Transverse colon (tissue), 4 donors: ENCODE data around the gene AKAP6. TPM values are rescaled to one million over a fixed set of nuclear protein-coding genes. Genes with fewer than 3 reads are reported as not detected.

Experiments
- DNase-seq: peaks from one replicate; pipeline ENCODE4 v3.0.0-alpha.2; 2019
- H3K27ac ChIP-seq, 4 donors: fragments of 200-600 bp; sonication (generic); 2 replicates each; pipeline ENCODE4 v1.5.1; 2016 to 2018; ENCODE audit warnings: inconsistent platforms in 4 of 4
- H3K27me3 ChIP-seq: fragments of 200-600 bp; sonication (generic); 2 replicates; pipeline ENCODE4 v1.5.1; 2017; ENCODE audit warnings: inconsistent platforms
- H3K36me3 ChIP-seq, 4 donors: fragments of 200-600 bp; sonication (generic); 2 replicates each; pipeline ENCODE4 v1.5.1; 2017 to 2019; ENCODE audit warnings: inconsistent platforms in 4 of 4
- H3K4me1 ChIP-seq, 4 donors: fragments of 200-600 bp; sonication (generic); 2 replicates each; pipeline ENCODE4 v1.5.1; 2017 to 2020; ENCODE audit warnings: inconsistent platforms in 4 of 4
- H3K4me3 ChIP-seq, 4 donors: fragments of 200-600 bp; sonication (generic); 1 replicate in 1 of 4; 2 replicates in 3 of 4; pipeline versions ENCODE4 v1.5.1 to v1.6.1; 2017 to 2019; ENCODE audit warnings: inconsistent platforms in 4 of 4
- H3K9me3 ChIP-seq, 2 donors: fragments of 200-600 bp; sonication (generic); 2 replicates each; pipeline ENCODE4 v1.5.1; 2017 to 2019; ENCODE audit warnings: inconsistent platforms in 2 of 2
- CTCF ChIP-seq, 5 experiments: fragments of 200-600 bp in 3 of 5; fragments of 450-650 bp in 2 of 5; sonication (generic) in 3 of 5; IDR thresholded peaks; 1 replicate in 2 of 5; 2 replicates in 3 of 5; pipeline ENCODE4 v1.5.1; 2016 to 2017; ENCODE audit warnings: antibody characterized with exemption in 5 of 5, inconsistent platforms in 3 of 5, mild to moderate bottlenecking in 2 of 5, moderate library complexity in 1 of 5
- EP300 ChIP-seq: sonication (generic); formaldehyde crosslinking; IDR thresholded peaks from one replicate; pipeline ENCODE4 v1.6.1; 2017; ENCODE audit warnings: antibody characterized with exemption, low read depth
- POLR2A ChIP-seq: fragments of 450-650 bp; IDR thresholded peaks from one replicate; pipeline ENCODE4 v1.6.1; 2016; ENCODE audit warnings: antibody characterized with exemption, mild to moderate bottlenecking, moderate library complexity
- POLR2AphosphoS5 ChIP-seq, 3 donors: sonication (generic); formaldehyde crosslinking; IDR thresholded peaks; one replicate each; pipeline ENCODE4 v1.6.1; 2016; ENCODE audit warnings: antibody characterized with exemption in 3 of 3
- WGBS, 2 donors: methylation state at CpG; one replicate each; pipeline ENCODE4 v1.1.5; 2018; ENCODE audit warnings: low coverage in 1 of 2; 5-methylcytosine and 5-hydroxymethylcytosine counted together
- in situ Hi-C, 4 donors: fragments of 200-750 bp; cut with MboI; loops; one replicate each; pipeline versions ENCODE4 v1.15.0 to v1.15.1; 2017; ENCODE audit warnings: low sequenced_read_pairs in 3 of 4, low pct_ligation_motif_present in 1 of 4, low pct_unique_long_range_greater_than_20kb in 1 of 4
- intact Hi-C: fragments of 100-400 bp; cut with DNase I; formaldehyde crosslinking; loops from one replicate; pipeline ENCODE4 v1.15.1; 2023; ENCODE audit warnings: low total_unique reads
- total RNA-seq, 4 donors: library from RNA; depleted of rRNA; stranded (reverse); fragments of >200 nt; gene quantifications; one replicate each; pipeline ENCODE4 v1.1.0, GENCODE V29; 2016

Gene AKAP6
- total RNA-seq, 4 donors from 2014 or later = 6.3 to 16.7 (median 9.7) TPM

DNA sequence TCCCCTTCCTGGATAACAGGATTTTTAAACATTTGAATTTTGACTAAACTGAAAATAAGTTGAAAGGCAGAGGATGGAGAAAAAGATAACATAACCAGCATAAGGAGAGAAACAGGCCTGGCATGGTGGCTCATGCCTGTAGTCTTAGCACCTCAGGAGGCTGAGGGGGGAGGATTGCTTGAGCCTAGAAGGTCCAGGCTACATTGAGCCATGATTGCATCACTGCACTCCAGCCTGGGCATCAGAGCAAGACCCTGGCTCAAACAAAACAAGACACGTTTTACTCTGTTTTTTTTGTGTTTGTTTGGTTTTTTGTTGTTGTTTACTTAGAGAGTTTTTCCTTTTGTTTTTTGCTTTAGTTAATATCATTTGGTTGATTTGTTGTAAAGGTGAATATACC lies 8.7 kb downstream of the AKAP6 start:
- Histone ChIP-seq H3K27ac (no peak overlapping the region), H3K36me3 (no peaks in the 10 kb centered on the region), H3K9me3 (no peaks in the 10 kb centered on the region), H3K4me1 (no peaks in the 10 kb centered on the region), H3K4me3 (no peak overlapping the region), H3K27me3 (no peaks in the 10 kb centered on the region)
- no peak for DNase-seq
- intact Hi-C loops = no loop called here
- TF ChIP-seq EP300 = no peak
- TF ChIP-seq CTCF (IDR thresholded peaks at IDR 0.05) = no peak
- no peak for TF ChIP-seq POLR2AphosphoS5 (IDR thresholded peaks at IDR 0.05)
- no peak for TF ChIP-seq POLR2A
- 70 to 83% methylated on average over 1 of the region's 1 CpG for WGBS, 2 donors
- in situ Hi-C loops = no loop called here

- intact Hi-C loops = no loop called here
Measured at GRCh38 chr14:32339188-32339587, 10.1 kb downstream of the AKAP6 start.

DNA sequence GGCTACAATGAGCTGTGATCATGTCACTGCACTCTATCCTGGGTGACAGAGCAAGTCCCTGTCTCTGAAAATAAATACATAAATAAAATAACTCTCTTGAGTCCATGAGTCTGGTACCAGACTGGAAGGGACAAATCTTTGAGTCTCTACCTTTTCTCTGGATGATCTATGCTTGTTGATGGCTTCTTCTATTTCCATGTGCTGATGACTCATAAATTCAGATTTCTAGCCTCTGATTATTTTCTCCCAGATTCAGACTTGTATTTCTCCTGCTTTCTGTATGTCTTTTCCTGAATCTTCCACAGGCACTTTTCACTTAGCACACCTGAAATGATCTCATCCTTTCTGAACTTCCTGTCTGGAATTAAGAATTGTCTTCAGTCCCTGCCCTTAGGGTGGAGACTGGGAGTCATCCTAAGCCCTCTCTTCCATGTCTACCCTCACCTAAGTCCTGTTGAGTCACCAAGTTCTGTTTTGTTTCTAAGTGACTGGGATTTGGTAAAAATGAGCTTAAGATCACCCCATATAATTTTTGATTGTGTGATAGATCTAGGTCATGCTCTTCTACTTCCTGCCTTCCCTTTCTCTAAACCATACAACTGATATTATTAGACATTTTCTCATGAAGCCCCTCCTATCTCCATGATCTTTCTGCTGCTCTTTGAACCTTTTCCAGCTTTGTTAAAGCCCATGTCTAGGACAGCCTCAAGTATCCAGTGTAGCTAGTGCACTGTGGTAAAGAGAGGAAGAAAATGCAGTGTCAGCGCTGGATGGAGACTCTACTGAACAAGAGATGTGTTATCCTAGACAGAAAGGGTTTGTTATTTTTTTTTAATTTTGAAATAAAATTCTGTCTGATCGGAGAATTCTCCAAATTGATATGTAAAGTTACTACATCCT lies 13.1 kb downstream of the AKAP6 start:
- no peak overlapping the region for H3K4me3 ChIP-seq
- intact Hi-C loops = no loop called here

More at GRCh38 chr14:32339188-32339587, 10.1 kb downstream of the AKAP6 start:
- TF ChIP-seq POLR2AphosphoS5 (IDR thresholded peaks at IDR 0.05) = no peak
- no peak for TF ChIP-seq POLR2A
- no peak for TF ChIP-seq EP300
- no peak for TF ChIP-seq CTCF (IDR thresholded peaks at IDR 0.05)
- no peaks in the 10 kb centered on the region for H3K36me3 ChIP-seq
- 72% methylated on average over 1 of the region's 1 CpG; no CpG with 5 or more reads in 1 of the 2 donors for WGBS, 2 donors
- in situ Hi-C loops = no loop called here
- H3K4me1 ChIP-seq = no peaks in the 10 kb centered on the region
- H3K9me3 ChIP-seq = no peaks in the 10 kb centered on the region
- H3K27ac ChIP-seq = no peak overlapping the region
- DNase-seq = no peak
- H3K4me3 ChIP-seq = no peak overlapping the region
- H3K27me3 ChIP-seq = no peaks in the 10 kb centered on the region

More for the DNA sequence above, 13.1 kb downstream of the AKAP6 start:
- TF ChIP-seq EP300 = no peak
- no peak for TF ChIP-seq POLR2AphosphoS5 (IDR thresholded peaks at IDR 0.05)
- TF ChIP-seq CTCF (IDR thresholded peaks at IDR 0.05) = no peak
- no peak for TF ChIP-seq POLR2A
- no peak for DNase-seq
- 94 to 100% methylated on average over 2 of the region's 2 CpGs for WGBS, 2 donors
- H3K27me3 ChIP-seq = no peaks in the 10 kb centered on the region
- H3K36me3 ChIP-seq = no peaks in the 10 kb centered on the region
- H3K4me1 ChIP-seq = peaks cover 0 to 5% (median 0%) of the 10 kb centered on the region in 4 donors
- no peaks in the 10 kb centered on the region for H3K9me3 ChIP-seq
- in situ Hi-C loops = no loop called here
- H3K27ac ChIP-seq = no peak overlapping the region
